C1 segment of cervical spinal cord (tissue), 14 donors: ENCODE data around the gene LY6G6D.

Experiments used
- DNase-seq, 14 donors: peaks; one replicate each; lab custom pipeline; 2025; lab: John Stamatoyannopoulos, UW

The LY6G6D gene

GRCh38 chr6:31736021-31736767 is 21.0 kb downstream of the LY6G6D start, which contains the start of gene CLIC1:
Gene CLIC1 (minus strand): TSS chr6:31736530. CDS start chr6:31736300, 230 bp downstream.
- peak in 8 of 14 donors; percentile 30 to 74 (median 48) for DNase-seq

- no peak for DNase-seq
Measured at GRCh38 chr6:31736768-31737314, 21.7 kb downstream of the LY6G6D start.

GRCh38 chr6:31737315-31737990 is 22.3 kb downstream of the LY6G6D start:
- DNase-seq, result no peak

- DNase-seq, result peak in 5 of 14 donors; percentile 23 to 47 (median 33)
Measured at GRCh38 chr6:31737991-31738979, 23.1 kb downstream of the LY6G6D start.

- peak; percentile 49 to 97 (median 94) for DNase-seq
Measured at GRCh38 chr6:31739639-31740396, 24.7 kb downstream of the LY6G6D start, which contains the start of gene MSH5. Gene MSH5 (plus strand): TSS chr6:31740005. CDS start chr6:31740467, 462 bp downstream.

GRCh38 chr6:31740397-31741223 is 25.5 kb downstream of the LY6G6D start:
- DNase-seq, result peak in 2 of 14 donors; percentile 21 to 46

GRCh38 chr6:31741815-31742214 is 26.7 kb downstream of the LY6G6D start:
- no peak for DNase-seq

GRCh38 chr6:31742894-31743293 is 27.7 kb downstream of the LY6G6D start:
- no peak for DNase-seq

- DNase-seq, result no peak
Measured at GRCh38 chr6:31744422-31744821, 29.3 kb downstream of the LY6G6D start.

GRCh38 chr6:31749301-31750036 is 34.3 kb downstream of the LY6G6D start:
- DNase-seq, result no peak

GRCh38 chr6:31750411-31751022 is 35.4 kb downstream of the LY6G6D start:
- no peak for DNase-seq

- no peak for DNase-seq
Measured at GRCh38 chr6:31752739-31753319, 37.7 kb downstream of the LY6G6D start.

GRCh38 chr6:31758281-31758680 is 43.1 kb downstream of the LY6G6D start:
- no peak for DNase-seq

- no peak for DNase-seq
Measured at GRCh38 chr6:31760790-31761189, 45.6 kb downstream of the LY6G6D start.

- no peak for DNase-seq
Measured at GRCh38 chr6:31761343-31761742, 46.2 kb downstream of the LY6G6D start.

- DNase-seq, result no peak
Measured at GRCh38 chr6:31762356-31762755, 47.2 kb downstream of the LY6G6D start, which contains the start of gene SAPCD1. Gene SAPCD1 (plus strand): TSS chr6:31762656. CDS start chr6:31763055, 399 bp downstream.

GRCh38 chr6:31762878-31763618 is 47.9 kb downstream of the LY6G6D start:
- no peak for DNase-seq
